HG03097 (cell line): Measurements from ENCODE around the gene PCDHGB4.
"Not testable (repeated sequence)": the region's sequence is repeated elsewhere in the genome, so short reads cannot be mapped to it uniquely, and the experiment has no call there.

ENCODE experiments used
- ATAC-seq: cut with Tn5 transposase; IDR thresholded peaks from one replicate; pipeline ENCODE4 v1.9.1; 2021; ENCODE audit not compliant: unreplicated experiment, low FRiP score

The PCDHGB4 gene

DNA sequence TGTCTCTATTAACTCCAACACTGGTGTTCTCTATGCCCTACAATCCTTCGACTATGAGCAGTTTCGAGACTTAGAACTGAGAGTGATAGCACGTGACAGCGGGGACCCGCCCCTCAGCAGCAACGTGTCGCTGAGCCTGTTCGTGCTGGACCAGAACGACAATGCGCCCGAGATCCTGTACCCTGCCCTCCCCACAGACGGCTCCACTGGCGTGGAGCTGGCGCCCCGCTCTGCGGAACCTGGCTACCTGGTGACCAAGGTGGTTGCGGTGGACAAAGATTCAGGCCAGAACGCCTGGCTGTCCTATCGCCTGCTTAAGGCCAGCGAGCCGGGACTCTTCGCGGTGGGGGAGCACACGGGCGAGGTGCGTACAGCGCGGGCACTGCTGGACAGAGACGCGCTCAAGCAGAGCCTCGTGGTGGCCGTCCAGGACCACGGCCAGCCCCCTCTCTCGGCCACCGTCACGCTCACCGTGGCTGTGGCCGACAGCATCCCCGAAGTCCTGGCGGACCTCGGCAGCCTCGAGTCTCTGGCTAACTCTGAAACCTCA is 35.3 kb downstream of the PCDHGB4 start:
- ATAC-seq: no peak

- ATAC-seq: no peak
Observed at GRCh38 chr5:141427783-141428426, 40.4 kb downstream of the PCDHGB4 start.

- ATAC-seq: no peak
Observed at GRCh38 chr5:141430332-141431113, 43.0 kb downstream of the PCDHGB4 start, which contains the start of gene PCDHGA12. PCDHGA12 (plus strand) TSS chr5:141430507; CDS start chr5:141430760, 253 bp downstream.

DNA sequence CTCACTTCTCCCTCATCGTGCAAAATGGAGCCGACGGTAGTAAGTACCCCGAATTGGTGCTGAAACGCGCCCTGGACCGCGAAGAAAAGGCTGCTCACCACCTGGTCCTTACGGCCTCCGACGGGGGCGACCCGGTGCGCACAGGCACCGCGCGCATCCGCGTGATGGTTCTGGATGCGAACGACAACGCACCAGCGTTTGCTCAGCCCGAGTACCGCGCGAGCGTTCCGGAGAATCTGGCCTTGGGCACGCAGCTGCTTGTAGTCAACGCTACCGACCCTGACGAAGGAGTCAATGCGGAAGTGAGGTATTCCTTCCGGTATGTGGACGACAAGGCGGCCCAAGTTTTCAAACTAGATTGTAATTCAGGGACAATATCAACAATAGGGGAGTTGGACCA is 43.8 kb downstream of the PCDHGB4 start:
- ATAC-seq: no peak

DNA sequence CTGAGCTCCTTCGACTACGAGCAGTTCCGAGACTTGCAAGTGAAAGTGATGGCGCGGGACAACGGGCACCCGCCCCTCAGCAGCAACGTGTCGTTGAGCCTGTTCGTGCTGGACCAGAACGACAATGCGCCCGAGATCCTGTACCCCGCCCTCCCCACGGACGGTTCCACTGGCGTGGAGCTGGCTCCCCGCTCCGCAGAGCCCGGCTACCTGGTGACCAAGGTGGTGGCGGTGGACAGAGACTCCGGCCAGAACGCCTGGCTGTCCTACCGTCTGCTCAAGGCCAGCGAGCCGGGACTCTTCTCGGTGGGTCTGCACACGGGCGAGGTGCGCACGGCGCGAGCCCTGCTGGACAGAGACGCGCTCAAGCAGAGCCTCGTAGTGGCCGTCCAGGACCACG is 44.8 kb downstream of the PCDHGB4 start:
- ATAC-seq: not testable (repeated sequence)

GRCh38 chr5:141432726-141433125 is 45.2 kb downstream of the PCDHGB4 start:
- not testable (repeated sequence) for ATAC-seq

GRCh38 chr5:141434006-141434405 is 46.5 kb downstream of the PCDHGB4 start:
- no peak for ATAC-seq

DNA sequence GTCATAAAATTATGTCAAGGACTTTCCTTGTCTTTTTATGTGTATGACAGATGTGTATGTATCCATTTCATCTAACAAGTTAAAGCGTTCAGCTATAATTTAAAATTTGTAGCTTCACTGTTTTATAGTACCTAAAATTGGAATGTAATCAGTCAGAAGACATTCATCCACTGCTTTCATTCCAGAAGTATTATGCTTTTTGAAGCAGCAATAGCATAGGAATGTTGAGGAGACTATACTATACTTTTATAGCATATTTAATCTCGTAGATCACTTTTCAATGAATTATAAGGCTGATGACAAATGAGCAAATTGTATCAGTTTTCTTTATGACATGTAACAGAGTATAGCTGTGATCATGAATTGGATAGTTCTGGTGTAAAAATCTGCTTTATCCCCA is 49.7 kb downstream of the PCDHGB4 start:
- ATAC-seq: no peak

DNA sequence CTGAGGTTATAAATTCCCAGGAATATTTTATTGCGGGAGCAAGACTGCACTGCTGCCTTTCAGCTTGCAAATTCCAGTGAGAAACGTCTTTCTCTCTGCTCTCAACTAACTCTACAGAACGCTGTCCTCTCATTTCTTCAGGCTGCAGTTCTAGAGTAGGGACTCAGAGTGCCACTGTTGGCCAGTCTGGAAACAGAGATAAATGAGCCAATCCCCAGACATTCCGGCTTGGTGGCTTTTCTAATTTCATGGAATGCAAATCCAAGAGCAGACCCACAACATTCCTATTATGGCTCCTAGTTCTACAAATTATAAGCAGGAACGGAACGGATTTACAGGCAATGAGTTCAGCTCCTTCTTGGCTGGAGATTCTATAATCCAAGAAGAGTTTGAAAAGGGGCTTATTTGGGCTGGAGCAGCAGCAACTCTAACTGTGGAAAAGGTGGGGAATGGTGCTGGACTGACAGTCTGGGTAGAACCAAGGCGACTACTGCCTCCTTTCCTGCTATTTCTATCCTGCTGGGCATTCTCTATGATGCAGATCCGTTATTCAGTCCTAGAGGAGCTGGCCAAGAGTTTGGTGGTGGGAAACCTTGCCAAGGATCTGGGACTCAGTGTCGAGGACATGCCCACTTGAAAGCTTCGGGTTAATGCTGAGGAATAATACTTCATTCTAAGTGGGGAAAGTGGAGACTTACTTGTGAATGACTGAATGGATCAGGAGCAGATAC is 52.1 kb downstream of the PCDHGB4 start:
- no peak for ATAC-seq
